ENCODE data around the gene AARS2. TPM values are rescaled to one million over a fixed set of nuclear protein-coding genes. Genes with fewer than 3 reads are reported as not detected.

AARS2 gene
- total RNA-seq, 1 experiment from 2014 or later = 11.4 TPM

DNA sequence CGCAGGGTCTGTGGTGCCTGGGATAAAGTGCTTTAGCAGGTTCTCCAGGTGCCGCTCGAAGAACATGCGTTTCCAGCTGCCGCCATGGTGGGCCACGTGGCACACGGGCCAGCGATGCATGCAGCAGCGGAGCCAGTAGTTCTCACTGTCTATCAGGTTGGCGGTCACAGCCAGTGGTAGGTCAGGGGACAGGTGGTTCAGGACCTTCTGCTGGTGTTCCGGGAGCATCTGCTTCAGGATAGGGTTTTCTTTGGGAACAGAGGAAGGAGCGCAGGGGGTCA, 26.9 kb downstream of the AARS2 start:
- Histone ChIP-seq H3K27me3 (replicated peaks) (peaks cover 29% of the 10 kb centered on the region), H3K4me3 (no peak overlapping the region), H3K27ac (no peak overlapping the region), H3K9me3 (replicated peaks) (no peaks in the 10 kb centered on the region), H3K36me3 (no peaks in the 10 kb centered on the region), H3K4me1 (replicated peaks) (no peaks in the 10 kb centered on the region)
- no peak for DNase-seq (ENCODE audit: low read depth in 1 of 2, low spot score in 2 of 2)

DNA sequence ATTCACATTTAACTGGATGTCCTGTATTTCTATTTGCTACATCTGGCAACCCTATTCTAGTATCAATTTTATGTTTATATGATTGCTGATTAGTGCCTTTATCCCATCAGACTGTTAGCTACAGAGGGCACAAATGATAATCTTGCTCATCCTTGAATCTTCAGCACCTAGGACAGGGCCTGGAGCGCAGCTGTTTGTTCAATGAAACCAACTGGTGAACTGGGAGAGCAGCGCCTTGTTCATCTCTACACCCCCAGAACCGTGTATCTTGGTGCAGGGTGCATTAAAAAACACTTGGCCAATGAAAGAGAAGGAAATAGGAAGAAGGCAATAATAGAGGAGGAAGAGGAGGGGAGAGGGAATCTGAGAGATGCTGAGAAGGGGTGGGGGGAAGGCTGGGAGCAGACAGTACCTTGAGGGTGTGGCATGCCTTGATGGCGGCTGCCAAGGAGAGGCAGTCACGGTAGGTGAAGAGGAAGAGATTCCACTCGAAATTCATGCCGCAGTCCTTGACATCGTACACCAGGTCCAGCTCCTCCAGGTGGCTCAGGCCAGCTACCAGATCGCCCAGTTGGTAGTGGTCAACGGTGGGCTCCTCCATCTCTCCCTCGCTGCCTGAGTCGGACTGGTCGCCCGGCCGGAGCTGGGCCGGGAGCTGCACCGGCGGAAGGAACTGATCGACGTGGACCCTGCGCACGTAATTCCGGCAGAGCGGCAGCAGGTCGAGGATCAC, 27.4 kb downstream of the AARS2 start:
- no peak for DNase-seq (ENCODE audit: low read depth in 1 of 2, low spot score in 2 of 2)
- Histone ChIP-seq H3K4me3 (no peak overlapping the region), H3K27me3 (replicated peaks) (peaks cover 28% of the 10 kb centered on the region), H3K4me1 (replicated peaks) (no peaks in the 10 kb centered on the region), H3K9me3 (replicated peaks) (no peaks in the 10 kb centered on the region), H3K36me3 (no peaks in the 10 kb centered on the region), H3K27ac (no peak overlapping the region)

DNA sequence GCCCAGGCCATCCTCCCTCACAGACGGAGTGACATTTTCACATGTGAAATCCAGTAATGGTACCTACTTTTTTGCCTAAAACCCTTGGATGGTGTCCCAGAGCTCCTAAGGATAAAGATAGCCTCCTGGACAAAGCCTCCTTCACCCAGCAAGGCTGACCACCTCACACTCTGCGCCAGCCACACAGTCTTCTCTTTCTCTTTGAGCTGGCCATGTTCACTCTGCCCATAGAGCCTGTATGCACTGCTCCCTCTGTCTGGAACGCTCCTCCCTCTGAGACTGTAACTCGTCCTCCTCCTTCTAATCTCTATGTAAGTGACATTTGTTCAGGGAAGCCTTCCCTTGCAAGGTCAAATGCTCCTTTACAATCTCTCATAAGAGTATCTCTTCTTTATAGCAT, 28.3 kb downstream of the AARS2 start:
- no peak for DNase-seq (ENCODE audit: low read depth in 1 of 2, low spot score in 2 of 2)
- no peaks in the 10 kb centered on the region for H3K4me1 ChIP-seq (replicated peaks)
- no peak overlapping the region for H3K27ac ChIP-seq
- no peak overlapping the region for H3K4me3 ChIP-seq
- H3K36me3 ChIP-seq = no peaks in the 10 kb centered on the region
- peaks cover 19% of the 10 kb centered on the region for H3K27me3 ChIP-seq (replicated peaks)
- no peaks in the 10 kb centered on the region for H3K9me3 ChIP-seq (replicated peaks)

- no peak for DNase-seq (ENCODE audit: low read depth in 1 of 2, low spot score in 2 of 2)
- peaks cover 5% of the 10 kb centered on the region for H3K4me1 ChIP-seq (replicated peaks)
- H3K9me3 ChIP-seq (replicated peaks) = no peaks in the 10 kb centered on the region
- no peak overlapping the region for H3K27ac ChIP-seq
- no peak overlapping the region for H3K4me3 ChIP-seq
- no peaks in the 10 kb centered on the region for H3K36me3 ChIP-seq
- peaks cover 13% of the 10 kb centered on the region for H3K27me3 ChIP-seq (replicated peaks)
These were observed 29.0 kb downstream of the AARS2 start for GRCh38 chr6:44284121-44284520.

GRCh38 chr6:44278774-44279697, 34.1 kb downstream of the AARS2 start:
- Histone ChIP-seq H3K27ac (no peak overlapping the region), H3K4me3 (no peak overlapping the region), H3K9me3 (replicated peaks) (no peaks in the 10 kb centered on the region), H3K36me3 (no peaks in the 10 kb centered on the region), H3K27me3 (replicated peaks) (peaks cover 4% of the 10 kb centered on the region), H3K4me1 (replicated peaks) (peaks cover 10% of the 10 kb centered on the region)
- peak in 1 of 2 experiments; percentile 31 for DNase-seq (ENCODE audit: low read depth in 1 of 2, low spot score in 2 of 2)

DNA sequence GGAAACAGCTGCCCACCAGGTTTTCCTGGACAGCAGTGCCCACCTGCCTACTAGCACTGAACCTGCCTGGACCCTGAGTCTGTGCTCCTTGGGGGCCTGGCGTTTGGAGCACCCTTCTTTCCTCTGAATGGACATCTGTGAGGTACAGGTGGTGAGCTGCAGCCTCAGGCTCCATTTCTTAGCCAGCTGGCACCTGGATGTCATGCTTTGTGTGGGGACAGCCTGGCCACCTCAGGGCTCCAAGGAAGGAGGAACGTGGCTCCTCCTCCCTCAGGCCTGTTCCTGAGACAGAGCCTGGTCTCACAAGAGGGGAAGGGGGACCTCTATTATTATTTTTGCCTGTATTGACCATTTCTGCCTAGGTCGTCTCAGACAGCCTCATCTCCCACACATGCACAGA, 34.8 kb downstream of the AARS2 start:
- peaks cover 4% of the 10 kb centered on the region for H3K27me3 ChIP-seq (replicated peaks)
- no peak for DNase-seq (ENCODE audit: low read depth in 1 of 2, low spot score in 2 of 2)

DNA sequence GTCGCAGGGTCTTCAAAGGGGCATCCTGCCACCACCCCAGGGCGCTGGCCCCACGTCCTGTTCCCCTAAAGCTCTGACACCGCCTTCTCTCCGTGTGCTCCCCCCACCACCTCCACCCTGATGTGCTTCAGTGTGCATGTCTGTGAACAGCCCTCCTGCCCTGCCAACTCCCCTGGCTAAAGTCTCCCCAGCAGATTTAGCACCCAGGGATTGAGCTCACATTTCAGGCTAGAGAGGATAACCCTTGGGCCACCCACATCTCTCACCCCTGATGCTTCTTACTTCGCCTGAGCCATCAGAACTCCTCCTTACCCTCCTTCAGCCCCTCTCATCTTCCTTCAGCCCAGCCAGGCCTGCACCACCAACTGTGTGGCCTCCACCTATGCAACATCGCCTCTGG, 35.4 kb downstream of the AARS2 start:
- no peaks in the 10 kb centered on the region for H3K36me3 ChIP-seq
- no peaks in the 10 kb centered on the region for H3K9me3 ChIP-seq (replicated peaks)
- H3K27ac ChIP-seq = no peak overlapping the region
- no peak for DNase-seq (ENCODE audit: low read depth in 1 of 2, low spot score in 2 of 2)
- no peak overlapping the region for H3K4me3 ChIP-seq
- peaks cover 4% of the 10 kb centered on the region for H3K27me3 ChIP-seq (replicated peaks)
- H3K4me1 ChIP-seq (replicated peaks) = peaks cover 10% of the 10 kb centered on the region

More for the DNA sequence above, 34.8 kb downstream of the AARS2 start:
- H3K27ac ChIP-seq = no peak overlapping the region
- H3K36me3 ChIP-seq = no peaks in the 10 kb centered on the region
- H3K9me3 ChIP-seq (replicated peaks) = no peaks in the 10 kb centered on the region
- peaks cover 10% of the 10 kb centered on the region for H3K4me1 ChIP-seq (replicated peaks)
- no peak overlapping the region for H3K4me3 ChIP-seq

- no peaks in the 10 kb centered on the region for H3K36me3 ChIP-seq
- peaks cover 10% of the 10 kb centered on the region for H3K4me1 ChIP-seq (replicated peaks)
- H3K27ac ChIP-seq = no peak overlapping the region
- no peaks in the 10 kb centered on the region for H3K9me3 ChIP-seq (replicated peaks)
- DNase-seq (ENCODE audit: low read depth in 1 of 2, low spot score in 2 of 2) = no peak
- no peak overlapping the region for H3K4me3 ChIP-seq
- H3K27me3 ChIP-seq (replicated peaks) = peaks cover 4% of the 10 kb centered on the region
These were observed 36.2 kb downstream of the AARS2 start for GRCh38 chr6:44276667-44277640.

DNA sequence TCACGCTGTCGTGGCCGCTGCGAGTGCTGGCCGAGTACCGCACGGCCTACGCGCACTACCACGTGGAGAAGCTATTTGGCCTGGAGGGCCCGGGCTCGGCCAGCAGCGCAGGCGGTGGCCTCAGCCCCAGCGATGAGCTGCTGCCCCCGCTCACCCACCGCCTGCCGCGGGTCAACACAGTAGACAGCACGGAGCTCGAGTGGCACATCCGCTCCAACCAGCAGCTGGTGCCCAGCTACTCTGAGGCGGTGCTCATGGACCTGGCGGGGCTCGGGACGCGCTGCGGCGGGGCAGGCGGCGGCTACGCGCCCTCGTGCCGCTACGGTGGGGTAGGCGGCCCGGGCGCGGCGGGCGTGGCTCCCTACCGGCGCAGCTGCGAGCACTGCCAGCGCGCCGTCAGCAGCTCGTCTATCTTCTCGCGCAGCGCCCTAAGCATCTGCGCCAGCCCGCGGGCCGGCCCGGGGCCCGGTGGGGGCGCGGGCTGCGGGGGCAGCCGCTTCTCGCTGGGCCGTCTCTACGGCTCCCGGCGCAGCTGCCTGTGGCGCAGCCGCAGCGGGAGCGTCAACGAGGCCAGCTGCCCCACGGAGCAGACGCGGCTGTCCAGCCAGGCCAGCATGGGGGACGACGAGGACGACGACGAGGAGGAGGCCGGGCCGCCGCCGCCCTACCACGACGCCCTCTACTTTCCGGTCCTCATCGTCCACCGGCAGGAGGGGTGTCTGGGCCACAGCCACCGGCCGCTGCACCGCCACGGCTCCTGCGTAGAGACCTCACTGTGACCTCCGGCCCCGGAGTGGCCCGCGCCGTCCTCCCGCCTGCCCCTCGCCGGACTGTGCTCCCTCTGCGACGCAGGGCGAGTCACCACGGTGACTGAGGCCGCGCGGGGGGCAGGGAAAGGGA, 37.1 kb downstream of the AARS2 start:
- no peaks in the 10 kb centered on the region for H3K36me3 ChIP-seq
- H3K27ac ChIP-seq = no peak overlapping the region
- H3K4me1 ChIP-seq (replicated peaks) = peaks cover 10% of the 10 kb centered on the region
- H3K4me3 ChIP-seq = no peak overlapping the region
- no peaks in the 10 kb centered on the region for H3K9me3 ChIP-seq (replicated peaks)
- peaks cover 9% of the 10 kb centered on the region for H3K27me3 ChIP-seq (replicated peaks)
- DNase-seq (ENCODE audit: low read depth in 1 of 2, low spot score in 2 of 2) = no peak

DNA sequence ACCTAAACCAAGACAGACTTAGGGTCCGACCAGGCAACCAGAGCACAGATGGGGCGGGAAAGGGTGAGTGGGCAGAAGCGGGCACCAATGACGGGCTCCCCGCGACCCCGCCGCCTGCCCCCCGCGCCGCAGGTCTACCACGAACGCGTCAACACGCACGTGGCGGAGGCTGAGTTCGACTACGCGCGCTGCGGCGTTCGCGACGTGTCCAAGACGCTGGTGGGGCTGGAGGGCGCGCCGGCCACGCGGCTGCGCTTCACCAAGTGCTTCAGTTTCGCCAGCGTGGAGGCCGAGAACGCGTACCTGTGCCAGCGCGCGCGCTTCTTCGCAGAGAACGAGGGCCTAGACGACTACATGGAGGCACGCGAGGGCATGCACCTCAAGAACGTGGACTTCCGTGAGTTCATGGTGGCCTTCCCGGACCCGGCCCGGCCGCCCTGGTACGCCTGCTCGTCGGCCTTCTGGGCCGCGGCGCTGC, 37.8 kb downstream of the AARS2 start:
- Histone ChIP-seq H3K27me3 (replicated peaks) (peaks cover 7% of the 10 kb centered on the region), H3K4me3 (no peak overlapping the region), H3K9me3 (replicated peaks) (no peaks in the 10 kb centered on the region), H3K27ac (no peak overlapping the region), H3K4me1 (replicated peaks) (peaks cover 10% of the 10 kb centered on the region), H3K36me3 (no peaks in the 10 kb centered on the region)
- no peak for DNase-seq (ENCODE audit: low read depth in 1 of 2, low spot score in 2 of 2)

GRCh38 chr6:44273617-44274016, 39.5 kb downstream of the AARS2 start:
- Histone ChIP-seq H3K4me3 (no peak overlapping the region), H3K36me3 (no peaks in the 10 kb centered on the region), H3K4me1 (replicated peaks) (peaks cover under 1% of the 10 kb centered on the region), H3K9me3 (replicated peaks) (no peaks in the 10 kb centered on the region), H3K27me3 (replicated peaks) (peaks cover 22% of the 10 kb centered on the region), H3K27ac (no peak overlapping the region)
- no peak for DNase-seq (ENCODE audit: low read depth in 1 of 2, low spot score in 2 of 2)

- no peak overlapping the region for H3K27ac ChIP-seq
- H3K27me3 ChIP-seq (replicated peaks) = peaks cover 25% of the 10 kb centered on the region
- no peaks in the 10 kb centered on the region for H3K9me3 ChIP-seq (replicated peaks)
- no peak for DNase-seq (ENCODE audit: low read depth in 1 of 2, low spot score in 2 of 2)
- H3K4me3 ChIP-seq = no peak overlapping the region
- no peaks in the 10 kb centered on the region; the same call in 1 of the 2 replicates for H3K4me1 ChIP-seq (replicated peaks)
- H3K36me3 ChIP-seq = no peaks in the 10 kb centered on the region
These were observed 40.1 kb downstream of the AARS2 start for GRCh38 chr6:44272999-44273566.

All from SJSA1 (cell line).